Choroid plexus epithelial cell (primary cell): ENCODE measurements around the gene BPIFB3.
"Not testable (repeated sequence)": the region's sequence is repeated elsewhere in the genome, so short reads cannot be mapped to it uniquely, and the experiment has no call there.

ENCODE experiments used
- DNase-seq: peaks from one replicate; pipeline ENCODE4 v3.0.0-alpha.2; 2010; ENCODE audit warnings: low read depth
- H3K4me3 ChIP-seq: 2 replicates; pipeline ENCODE4 v1.5.1; 2011; ENCODE audit warnings: low read depth, mild to moderate bottlenecking, control low read depth, low read length, moderate library complexity
- TF ChIP-seq, protein P1 (sequence below): conservative IDR thresholded peaks from 2 replicates; pipeline ENCODE4 v1.5.1; 2011; ENCODE audit warnings: low read depth, mild to moderate bottlenecking, control low read depth, inconsistent platforms, low read length, moderate library complexity

The BPIFB3 gene

DNA sequence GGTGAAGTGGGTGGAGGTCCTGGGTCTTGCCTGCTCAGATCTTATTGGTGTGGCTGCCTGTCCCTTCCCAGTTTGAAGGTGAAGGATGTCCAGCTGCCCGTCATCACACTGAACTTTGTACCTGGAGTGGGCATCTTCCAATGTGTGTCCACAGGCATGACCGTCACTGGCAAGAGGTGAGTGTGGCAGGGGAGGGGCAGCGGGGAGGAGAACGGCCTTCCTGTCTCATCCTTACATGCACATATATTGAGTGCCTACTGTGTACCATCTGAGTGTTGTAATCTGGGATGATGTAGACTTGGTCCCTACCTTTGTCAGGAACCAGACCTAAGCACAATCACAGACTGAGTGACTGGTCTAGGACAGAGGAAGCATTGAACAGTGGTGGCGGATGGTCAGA is 19.6 kb upstream of the BPIFB3 start:
- DNase-seq: no peak
- H3K4me3 ChIP-seq: no peak overlapping the region
- TF ChIP-seq, protein P1, sequence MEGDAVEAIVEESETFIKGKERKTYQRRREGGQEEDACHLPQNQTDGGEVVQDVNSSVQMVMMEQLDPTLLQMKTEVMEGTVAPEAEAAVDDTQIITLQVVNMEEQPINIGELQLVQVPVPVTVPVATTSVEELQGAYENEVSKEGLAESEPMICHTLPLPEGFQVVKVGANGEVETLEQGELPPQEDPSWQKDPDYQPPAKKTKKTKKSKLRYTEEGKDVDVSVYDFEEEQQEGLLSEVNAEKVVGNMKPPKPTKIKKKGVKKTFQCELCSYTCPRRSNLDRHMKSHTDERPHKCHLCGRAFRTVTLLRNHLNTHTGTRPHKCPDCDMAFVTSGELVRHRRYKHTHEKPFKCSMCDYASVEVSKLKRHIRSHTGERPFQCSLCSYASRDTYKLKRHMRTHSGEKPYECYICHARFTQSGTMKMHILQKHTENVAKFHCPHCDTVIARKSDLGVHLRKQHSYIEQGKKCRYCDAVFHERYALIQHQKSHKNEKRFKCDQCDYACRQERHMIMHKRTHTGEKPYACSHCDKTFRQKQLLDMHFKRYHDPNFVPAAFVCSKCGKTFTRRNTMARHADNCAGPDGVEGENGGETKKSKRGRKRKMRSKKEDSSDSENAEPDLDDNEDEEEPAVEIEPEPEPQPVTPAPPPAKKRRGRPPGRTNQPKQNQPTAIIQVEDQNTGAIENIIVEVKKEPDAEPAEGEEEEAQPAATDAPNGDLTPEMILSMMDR: no peak

DNA sequence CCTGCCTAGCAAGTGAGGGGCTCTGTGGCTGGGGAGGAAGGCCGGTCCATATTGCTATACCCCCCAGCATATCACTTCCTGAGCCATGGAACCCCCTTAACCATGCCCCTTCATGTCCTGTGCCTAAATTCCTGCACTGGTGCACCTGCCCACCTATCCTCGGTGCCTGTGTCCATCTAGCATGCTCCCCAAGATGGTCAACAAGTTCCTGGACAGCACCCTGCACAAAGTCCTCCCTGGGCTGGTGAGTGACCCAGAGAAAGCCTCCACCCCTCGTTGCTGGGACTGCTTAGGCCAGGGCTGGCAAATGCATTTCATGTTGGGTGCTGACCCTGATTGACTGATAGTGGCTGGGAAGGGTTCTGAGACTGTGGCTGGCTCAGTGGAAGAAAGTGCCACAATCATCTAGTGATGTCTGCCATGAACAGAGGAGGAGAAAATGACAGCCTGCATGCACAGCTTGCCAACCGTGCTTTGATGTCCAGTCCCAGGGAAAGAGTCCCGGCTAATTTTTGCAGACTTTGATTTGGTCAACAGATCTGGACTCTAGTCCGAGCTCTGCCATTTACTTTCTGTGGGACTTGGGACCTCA is 18.7 kb upstream of the BPIFB3 start:
- no peak overlapping the region for H3K4me3 ChIP-seq
- DNase-seq: no peak
- TF ChIP-seq, protein P1: no peak

DNA sequence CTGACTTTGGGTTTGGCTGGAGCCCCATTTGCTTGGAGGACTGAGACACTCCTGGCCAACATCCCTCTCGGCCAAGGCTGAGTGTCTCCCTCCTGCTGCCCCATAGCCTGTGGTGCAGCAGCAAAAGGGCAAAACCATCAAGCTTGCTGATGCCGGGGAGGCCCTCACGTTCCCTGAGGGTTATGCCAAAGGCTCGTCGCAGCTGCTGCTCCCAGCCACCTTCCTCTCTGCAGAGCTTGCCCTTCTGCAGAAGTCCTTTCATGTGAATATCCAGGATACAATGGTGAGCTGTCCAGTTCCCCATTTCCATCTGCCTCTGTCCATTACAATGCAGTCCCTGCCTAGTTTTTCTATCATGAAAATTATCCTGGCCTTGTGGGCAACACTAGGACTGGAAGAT is 16.2 kb upstream of the BPIFB3 start:
- TF ChIP-seq, protein P1: no peak
- no peak for DNase-seq
- H3K4me3 ChIP-seq: no peak overlapping the region

DNA sequence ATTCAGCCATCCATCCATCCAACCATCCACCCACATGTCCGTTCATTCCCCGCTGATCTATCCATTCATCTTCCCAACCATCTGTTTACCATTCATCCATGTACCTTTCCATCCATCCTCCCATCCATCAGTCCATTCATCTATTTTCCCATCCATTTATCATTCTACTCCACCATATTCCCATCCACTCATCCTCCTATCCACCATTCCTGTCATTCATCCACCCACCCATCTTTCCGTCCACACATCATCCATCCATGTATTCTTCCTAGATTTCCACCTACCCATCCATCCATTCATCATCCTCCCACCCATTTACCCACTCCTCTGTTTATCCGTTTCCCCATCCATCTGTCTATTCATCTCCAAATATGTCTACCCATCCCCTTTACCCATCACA is 15.5 kb upstream of the BPIFB3 start:
- no peak for DNase-seq
- no peak overlapping the region for H3K4me3 ChIP-seq
- TF ChIP-seq, protein P1: no peak

DNA sequence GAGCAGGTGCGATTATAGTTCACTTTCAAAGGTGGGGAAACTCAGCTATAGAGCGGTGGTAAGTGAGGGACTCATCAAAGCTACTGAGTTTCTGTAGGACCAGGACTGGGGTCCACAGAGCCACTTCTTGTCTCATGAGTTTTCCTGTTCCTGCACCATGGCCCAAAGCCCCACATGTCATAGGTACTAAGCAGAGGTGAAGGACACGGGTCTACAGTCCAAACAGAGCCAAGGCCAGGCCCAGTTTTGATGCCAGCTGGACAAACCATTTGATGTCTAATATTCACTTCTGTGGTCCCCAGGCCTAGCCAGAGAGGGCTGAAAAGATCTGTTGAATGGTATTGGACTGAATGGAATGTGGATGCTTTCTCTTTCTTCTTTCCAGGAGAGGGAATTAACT is 11.3 kb upstream of the BPIFB3 start:
- no peak overlapping the region for H3K4me3 ChIP-seq
- no peak for DNase-seq
- TF ChIP-seq, protein P1: no peak

DNA sequence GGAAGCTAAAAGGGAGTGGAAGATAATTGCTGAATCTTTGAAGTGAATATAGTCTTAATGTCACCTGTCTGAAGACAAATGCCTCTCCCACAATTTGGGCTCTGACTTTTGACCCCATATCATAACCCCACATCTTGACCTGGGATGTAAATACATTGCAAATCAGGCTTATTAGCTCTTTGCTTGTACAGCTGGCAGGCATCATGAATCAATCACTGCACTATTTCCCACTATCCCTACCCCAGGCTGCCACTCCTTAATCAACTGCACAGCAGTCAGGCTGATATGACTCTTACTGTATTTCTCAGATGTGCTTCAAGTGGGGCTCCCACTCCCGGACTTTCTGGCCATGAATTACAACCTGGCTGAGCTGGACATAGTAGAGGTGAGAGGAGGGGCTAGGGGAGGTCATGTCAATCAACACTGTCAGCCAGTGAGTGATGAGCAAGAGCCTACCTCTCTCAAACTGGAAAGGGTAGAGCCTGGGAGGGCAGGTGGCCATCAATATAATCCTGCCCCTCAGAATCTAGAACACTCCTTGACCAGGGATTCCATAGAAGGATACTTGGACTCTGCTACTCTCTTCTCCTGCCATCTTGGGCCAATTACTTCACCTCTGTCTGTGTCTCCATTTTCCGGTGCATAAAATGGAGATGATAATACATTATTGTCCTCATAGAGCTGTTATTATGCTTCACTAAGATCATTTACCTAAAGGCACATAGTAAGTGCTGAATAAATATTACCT is 10.5 kb upstream of the BPIFB3 start:
- TF ChIP-seq, protein P1: no peak
- no peak overlapping the region for H3K4me3 ChIP-seq
- no peak for DNase-seq

DNA sequence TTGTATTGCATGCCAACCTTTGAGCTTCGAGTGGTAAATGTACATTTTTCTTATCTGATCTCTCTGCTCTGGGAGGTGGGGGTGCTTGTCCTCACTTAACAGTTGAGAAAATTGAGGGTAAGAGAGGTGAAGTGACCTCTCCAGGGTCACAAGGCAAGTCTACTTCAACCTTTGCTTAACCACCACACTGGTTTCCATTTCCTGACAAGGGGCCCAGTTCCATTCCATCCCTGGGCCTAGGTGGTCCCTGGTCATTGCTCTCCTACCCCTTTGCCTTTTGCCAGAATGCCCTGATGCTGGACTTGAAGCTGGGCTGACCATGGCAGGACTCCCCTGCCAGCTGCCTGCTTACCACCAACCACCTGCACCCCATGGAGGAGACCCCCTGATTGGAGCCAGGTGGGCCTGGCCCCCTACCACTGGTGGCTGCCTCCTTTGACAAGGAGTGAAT is 9.9 kb upstream of the BPIFB3 start:
- no peak for DNase-seq
- TF ChIP-seq, protein P1: no peak
- H3K4me3 ChIP-seq: no peak overlapping the region

DNA sequence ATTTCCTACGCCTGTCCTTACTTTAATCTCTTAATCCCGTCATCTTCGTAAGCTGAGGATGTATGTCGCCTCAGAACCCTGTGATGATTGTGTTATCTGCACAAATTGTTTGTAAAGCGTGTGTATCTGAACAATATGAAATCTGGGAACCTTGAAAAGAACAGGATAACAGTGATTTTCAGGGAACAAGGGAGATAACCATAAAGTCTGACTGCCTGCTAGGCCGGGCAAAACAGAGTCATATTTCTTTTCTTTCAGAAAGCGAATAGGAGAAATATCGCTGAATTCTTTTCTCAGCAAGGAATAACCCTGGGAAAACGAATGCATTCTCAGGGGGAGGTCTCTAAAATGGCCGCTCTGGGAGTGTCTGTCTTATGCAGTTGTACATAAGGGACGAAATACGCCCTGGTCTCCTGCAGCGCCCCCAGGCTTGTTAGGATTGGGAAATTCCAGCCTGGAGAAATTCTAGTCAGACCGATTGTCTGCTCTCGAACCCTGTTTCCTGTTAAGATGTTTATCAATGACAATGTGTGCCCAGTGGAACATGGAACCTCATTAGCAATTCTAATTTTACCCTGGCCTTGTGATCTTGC is 8.5 kb upstream of the BPIFB3 start:
- DNase-seq, H3K4me3 ChIP-seq: not testable (repeated sequence)
